ENCODE results near the gene KNTC1.
A peak's percentile ranks its signal among the peaks of the same experiment; 100 is the strongest.
"Not testable (repeated sequence)": the region's sequence is repeated elsewhere in the genome, so short reads cannot be mapped to it uniquely, and the experiment has no call there.

KNTC1 gene, protein sequence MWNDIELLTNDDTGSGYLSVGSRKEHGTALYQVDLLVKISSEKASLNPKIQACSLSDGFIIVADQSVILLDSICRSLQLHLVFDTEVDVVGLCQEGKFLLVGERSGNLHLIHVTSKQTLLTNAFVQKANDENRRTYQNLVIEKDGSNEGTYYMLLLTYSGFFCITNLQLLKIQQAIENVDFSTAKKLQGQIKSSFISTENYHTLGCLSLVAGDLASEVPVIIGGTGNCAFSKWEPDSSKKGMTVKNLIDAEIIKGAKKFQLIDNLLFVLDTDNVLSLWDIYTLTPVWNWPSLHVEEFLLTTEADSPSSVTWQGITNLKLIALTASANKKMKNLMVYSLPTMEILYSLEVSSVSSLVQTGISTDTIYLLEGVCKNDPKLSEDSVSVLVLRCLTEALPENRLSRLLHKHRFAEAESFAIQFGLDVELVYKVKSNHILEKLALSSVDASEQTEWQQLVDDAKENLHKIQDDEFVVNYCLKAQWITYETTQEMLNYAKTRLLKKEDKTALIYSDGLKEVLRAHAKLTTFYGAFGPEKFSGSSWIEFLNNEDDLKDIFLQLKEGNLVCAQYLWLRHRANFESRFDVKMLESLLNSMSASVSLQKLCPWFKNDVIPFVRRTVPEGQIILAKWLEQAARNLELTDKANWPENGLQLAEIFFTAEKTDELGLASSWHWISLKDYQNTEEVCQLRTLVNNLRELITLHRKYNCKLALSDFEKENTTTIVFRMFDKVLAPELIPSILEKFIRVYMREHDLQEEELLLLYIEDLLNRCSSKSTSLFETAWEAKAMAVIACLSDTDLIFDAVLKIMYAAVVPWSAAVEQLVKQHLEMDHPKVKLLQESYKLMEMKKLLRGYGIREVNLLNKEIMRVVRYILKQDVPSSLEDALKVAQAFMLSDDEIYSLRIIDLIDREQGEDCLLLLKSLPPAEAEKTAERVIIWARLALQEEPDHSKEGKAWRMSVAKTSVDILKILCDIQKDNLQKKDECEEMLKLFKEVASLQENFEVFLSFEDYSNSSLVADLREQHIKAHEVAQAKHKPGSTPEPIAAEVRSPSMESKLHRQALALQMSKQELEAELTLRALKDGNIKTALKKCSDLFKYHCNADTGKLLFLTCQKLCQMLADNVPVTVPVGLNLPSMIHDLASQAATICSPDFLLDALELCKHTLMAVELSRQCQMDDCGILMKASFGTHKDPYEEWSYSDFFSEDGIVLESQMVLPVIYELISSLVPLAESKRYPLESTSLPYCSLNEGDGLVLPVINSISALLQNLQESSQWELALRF (N-terminal part only)

DNA sequence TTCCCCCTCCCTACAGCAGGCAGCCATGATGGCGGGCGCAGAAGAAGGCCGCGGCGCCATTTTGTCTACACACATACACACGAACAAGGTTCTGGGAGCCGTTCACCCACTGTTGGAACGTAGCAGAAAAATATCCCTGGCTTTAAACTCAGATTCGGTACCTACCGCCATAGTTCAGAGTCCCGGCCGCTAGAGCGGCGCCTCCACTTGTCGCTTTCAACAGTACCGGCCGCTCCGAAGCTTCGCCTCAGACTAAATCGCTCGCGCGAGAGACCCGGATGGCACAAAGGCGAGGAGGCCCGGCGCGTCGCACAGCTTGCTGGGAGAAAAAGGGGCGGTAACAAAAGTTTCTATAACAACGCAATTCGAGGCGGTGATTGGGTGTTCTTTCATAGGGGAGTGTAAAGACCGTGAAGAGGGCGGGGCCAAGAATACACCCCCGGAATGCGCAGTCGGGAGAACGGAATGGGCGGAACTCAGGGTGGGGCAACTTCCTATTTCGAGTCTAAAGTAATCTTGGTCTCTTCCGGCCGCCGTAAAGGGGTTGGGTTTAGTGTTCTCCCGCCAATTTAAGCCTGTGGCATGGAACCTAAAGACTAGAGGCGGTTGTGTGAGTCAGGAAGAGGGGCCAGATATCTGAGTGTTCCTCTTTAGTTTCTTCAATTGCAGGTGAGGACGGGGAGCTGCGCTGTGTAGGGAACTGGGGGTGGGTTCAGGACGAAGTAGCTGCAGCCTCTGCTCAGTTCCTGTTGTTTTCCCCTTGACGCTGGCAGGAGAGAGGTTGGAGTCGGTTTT is at the start of gene KNTC1, which contains the start of gene RSRC2:
Gene KNTC1, plus strand, starts transcription at position 567 of the 795 bp plus-strand sequence. CDS start 2,815 bp downstream, outside the sequence.
Gene RSRC2, minus strand, starts transcription at position 254 of the 795 bp plus-strand sequence. Its CDS starts 83 bp downstream, at position 171.
- H3K4me3 ChIP-seq (ENCODE audit: low read depth, low read length) = peak within 1 kb of the TSS; percentile 95

GRCh38 chr12:122480753-122481152 is 46.3 kb upstream of the KNTC1 start:
- H3K4me3 ChIP-seq (ENCODE audit: low read depth, low read length) = no peak overlapping the region

DNA sequence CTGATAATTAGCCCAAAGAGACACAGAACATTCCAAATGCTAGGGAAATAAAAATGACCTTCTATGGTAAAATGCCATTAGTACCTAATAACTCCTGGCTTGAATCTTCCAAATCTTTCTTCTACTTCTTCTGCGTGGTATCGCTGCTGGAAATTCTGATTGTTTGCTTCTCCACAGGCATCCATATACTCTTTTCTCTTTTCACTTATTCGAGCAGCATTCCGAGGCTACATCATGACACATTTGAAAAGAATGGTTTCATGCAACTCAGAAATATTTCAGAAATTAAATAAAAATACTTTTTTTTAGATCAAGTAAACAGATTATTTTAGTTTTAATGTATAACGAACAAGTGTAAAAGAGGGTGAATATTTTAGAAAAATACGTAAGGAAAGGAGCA is 45.2 kb upstream of the KNTC1 start:
- no peak overlapping the region for H3K4me3 ChIP-seq (ENCODE audit: low read depth, low read length)

GRCh38 chr12:122483969-122484368 is 43.1 kb upstream of the KNTC1 start:
- no peak overlapping the region for H3K4me3 ChIP-seq (ENCODE audit: low read depth, low read length)

GRCh38 chr12:122484385-122484784 is 42.7 kb upstream of the KNTC1 start:
- not testable (repeated sequence) for H3K4me3 ChIP-seq (ENCODE audit: low read depth, low read length)

DNA sequence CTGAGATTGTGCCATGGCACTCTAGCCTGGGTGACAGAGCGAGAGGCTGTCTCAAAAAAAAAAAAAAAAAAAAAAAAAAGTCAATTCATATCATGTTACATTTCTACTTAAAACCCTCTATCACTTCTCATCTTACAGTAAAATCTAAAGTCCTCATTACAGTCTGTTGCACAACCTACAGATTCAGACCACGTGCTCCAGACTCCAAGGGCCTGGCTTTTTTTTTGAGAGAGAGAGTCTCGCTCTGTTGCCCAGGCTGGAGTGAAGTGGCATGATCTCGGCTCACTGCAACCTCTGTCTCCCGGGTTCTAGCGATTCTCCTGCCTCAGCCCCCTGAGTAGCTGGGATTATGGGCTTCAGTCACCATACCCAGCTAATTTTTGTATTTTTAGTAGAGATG is 40.7 kb upstream of the KNTC1 start:
- not testable (repeated sequence) for H3K4me3 ChIP-seq (ENCODE audit: low read depth, low read length)

GRCh38 chr12:122486805-122487426 is 40.1 kb upstream of the KNTC1 start:
- H3K4me3 ChIP-seq (ENCODE audit: low read depth, low read length) = no peak overlapping the region

DNA sequence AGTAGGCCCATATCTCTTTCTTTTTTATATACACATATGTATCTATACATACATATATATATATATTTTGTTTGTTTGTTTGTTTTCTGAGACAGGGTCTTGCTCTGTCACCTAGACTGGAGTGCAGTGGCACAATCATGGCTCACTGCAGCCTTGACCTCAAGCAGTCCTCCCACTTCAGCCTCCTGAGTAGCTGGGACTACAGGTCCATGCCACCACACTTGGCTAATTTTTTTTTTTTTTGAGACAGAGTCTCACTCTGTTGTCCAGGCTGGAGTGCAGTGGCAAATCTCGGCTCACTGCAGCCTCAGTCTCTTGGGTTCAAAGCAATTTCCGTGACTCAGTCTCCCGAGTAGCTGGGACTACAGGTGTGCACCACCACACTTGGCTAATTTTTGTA is 39.2 kb upstream of the KNTC1 start:
- H3K4me3 ChIP-seq (ENCODE audit: low read depth, low read length) = not testable (repeated sequence)

- no peak overlapping the region for H3K4me3 ChIP-seq (ENCODE audit: low read depth, low read length)
These were observed 38.0 kb upstream of the KNTC1 start for GRCh38 chr12:122489038-122489437.

DNA sequence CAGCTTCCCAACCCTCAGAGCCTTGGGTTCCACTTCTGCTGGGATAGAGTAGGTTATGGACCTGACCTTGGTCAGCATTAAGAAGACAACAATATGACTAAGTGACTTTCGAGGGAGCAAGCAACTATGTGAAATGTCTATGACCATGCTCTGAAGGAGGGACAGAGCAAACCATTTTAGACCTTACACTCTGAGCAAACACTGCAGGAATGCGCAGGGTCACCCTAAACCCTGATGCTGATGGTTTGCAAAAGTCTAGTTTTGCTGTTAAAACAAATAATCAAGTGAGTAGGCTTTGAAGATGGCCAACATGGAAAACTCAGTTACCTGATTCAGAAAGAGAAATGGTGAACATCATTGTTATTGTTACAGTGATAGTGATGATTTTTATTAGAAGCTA is 35.1 kb upstream of the KNTC1 start:
- H3K4me3 ChIP-seq (ENCODE audit: low read depth, low read length) = no peak overlapping the region

DNA sequence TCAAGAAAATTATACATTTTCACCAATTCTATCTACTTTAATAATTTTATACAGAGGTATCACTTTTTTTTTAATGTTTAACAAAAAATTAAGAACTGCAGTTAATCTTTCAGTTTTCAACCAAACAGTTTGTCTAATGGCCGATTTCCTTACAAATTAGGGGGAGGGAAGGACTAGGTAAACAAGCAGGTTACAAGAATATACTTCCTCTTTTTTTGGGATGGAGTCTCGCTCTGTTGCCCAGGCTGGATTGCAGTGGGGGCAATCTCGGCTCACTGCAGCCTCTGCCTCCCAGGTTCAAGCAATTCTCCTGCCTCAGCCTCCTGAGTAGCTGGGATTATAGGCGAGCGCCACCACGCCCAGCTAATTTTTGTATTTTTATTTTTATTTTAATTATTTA is 33.8 kb upstream of the KNTC1 start:
- H3K4me3 ChIP-seq (ENCODE audit: low read depth, low read length) = not testable (repeated sequence)

DNA sequence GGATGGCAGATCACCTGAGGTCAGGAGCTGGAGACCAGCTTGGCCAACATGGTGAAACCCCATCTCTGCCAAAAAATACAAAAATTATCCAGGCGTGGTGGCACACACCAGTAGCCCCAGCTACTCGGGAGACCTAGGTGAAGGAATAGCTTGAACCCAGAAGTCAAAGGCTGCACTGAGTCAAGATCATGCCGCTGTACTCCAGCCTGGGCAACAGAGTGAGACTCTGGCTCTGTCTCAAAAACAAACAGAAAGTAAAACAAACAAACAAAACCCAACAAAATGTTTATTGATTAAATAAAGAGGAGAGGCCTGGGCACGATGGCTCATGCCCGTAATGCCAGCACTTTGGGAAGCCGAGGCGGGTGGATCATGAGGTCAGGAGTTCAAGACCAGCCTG is 31.8 kb upstream of the KNTC1 start:
- H3K4me3 ChIP-seq (ENCODE audit: low read depth, low read length) = no peak overlapping the region

DNA sequence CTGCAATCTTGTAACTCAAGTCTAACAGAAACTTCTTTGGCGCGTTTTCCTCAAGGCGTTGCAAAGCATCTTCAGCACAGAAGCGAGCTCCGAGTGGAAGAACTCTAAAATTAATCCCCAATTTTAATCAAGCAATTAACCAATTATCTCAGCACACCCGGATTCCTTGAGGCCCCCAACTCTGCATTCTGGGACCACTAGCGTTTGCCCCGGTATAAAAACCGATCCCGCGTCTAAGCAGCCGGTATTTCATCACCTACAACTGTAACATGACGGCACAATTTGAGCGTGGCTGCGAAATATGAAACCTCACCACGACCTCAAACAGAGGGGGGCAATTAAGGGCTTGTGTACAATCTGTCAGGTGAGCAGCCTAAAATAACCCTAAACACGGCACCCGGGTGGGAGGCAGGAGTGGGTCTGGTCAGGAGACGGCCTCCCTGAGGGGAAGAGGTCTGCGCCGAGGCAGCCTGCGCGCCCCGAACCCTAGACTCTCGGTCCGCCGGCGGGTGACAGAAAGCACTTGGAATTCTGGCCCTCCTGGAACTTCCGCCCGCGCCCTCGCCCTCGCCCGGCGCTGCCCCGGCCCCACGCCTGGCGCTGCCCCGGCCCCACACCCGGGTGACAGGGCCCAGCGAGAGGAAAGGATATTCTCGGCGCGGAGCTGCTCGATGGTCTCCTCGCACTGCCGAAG is 26.9 kb upstream of the KNTC1 start:
- peak overlapping the region; percentile 100 for H3K4me3 ChIP-seq (ENCODE audit: low read depth, low read length)

DNA sequence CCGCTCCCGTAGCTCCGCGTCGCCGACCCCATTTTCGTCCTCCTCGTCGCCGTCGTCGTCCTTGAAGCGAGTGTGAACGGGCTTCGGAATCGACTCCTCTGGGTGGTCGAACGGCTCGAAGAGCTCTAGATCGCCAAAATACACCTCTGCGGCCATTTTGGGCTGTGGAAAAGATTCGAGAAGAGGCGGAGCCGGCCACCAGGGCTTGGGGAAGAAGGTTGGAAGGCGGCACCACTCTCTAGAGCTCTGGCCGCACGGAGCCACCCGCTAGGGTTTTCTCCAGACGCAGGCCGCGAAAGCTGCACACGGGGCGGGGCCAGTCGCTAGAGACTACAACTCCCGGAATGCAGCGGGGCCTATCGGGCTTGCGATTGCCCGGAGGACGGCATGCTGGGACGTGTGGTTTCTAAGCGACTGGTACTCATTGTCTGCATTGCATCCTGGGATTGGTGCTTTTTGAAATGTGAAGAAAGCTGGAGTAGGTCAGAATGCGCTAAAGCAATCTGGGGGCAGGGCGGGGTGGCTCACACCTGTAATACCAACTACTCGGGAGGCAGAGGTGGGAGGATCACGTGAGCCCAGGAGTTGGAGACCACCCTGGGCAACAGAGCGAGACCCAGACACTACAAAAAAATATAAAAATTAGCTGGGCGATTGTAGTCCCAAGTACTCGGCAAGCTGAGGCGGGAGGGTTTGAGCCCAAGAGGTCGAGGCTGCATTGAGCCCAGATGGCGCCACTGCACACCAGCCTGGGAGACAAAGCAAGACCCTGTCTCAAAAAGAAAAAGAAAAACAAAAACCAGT is 26.2 kb upstream of the KNTC1 start, which contains the start of gene ZCCHC8:
Gene ZCCHC8, minus strand, starts transcription at position 248 of the 804 bp plus-strand sequence. Its CDS starts 92 bp downstream, at position 156.
- H3K4me3 ChIP-seq (ENCODE audit: low read depth, low read length) = peak within 1 kb of the TSS; percentile 100

DNA sequence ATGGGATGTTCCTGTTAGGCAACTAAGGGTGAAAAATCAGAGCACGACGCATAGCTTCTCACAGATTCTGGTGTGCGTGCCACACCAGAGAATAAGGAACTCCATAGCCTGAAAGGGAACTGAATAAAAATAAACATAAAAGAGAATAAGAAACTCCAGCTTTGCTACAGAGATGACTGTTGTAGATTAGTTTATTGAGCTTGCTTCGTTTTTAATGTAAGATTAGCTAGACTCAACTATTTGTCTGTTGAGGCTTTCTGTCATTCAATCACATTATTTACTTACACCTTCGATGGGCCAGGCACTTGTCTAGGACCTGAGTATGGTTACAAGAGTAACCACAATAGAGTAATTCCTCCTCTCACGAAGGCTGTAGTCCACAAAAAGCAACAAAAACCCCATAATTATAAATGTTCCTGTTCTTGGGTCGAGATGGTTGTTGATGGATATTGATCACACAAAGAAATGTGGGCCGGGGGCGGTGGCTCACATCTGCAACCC is 25.5 kb upstream of the KNTC1 start:
- H3K4me3 ChIP-seq (ENCODE audit: low read depth, low read length) = no peak overlapping the region

DNA sequence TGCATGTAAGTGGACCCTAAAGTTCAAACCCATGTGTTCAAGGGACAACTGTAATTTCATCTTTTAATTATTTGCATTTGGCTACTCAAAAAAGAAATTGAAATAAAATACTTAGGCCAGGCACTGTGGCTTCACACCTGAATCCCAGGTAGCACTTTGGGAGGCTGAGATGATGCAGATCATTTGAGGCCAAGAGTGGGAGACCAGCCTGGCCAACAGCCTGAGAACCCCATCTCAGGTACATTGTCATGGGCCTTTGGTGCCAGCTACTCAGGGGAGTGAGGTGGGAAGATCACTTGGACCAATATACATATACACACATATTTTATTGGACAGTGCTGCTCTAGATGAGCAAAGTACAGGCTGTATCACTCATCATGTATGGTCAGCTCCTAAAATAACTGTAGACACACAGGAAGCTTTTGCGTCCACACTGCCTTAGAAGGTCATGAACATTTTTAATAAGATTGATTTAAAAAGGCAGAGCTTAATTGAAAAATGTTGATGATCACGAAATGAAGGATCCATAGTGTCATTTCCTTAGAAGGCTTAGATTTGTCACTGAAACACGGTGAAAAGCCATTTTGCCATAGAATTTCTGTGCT is 23.8 kb upstream of the KNTC1 start:
- H3K4me3 ChIP-seq (ENCODE audit: low read depth, low read length) = no peak overlapping the region

GRCh38 chr12:122503783-122504590 is 23.1 kb upstream of the KNTC1 start:
- no peak overlapping the region for H3K4me3 ChIP-seq (ENCODE audit: low read depth, low read length)
